Gastroesophageal sphincter (tissue), 4 donors: ENCODE measurements around the gene QPCT. TPM values are rescaled to one million over a fixed set of nuclear protein-coding genes. Genes with fewer than 3 reads are reported as not detected.

Experiments used
- ATAC-seq: fragments of 150-250 bp; one replicate; pipeline ENCODE4 v1.9.1; 2016; ENCODE audit warnings: mild to moderate bottlenecking, moderate library complexity
- H3K27ac ChIP-seq, 4 donors: fragments of 200-600 bp; sonication (generic) in 3 of 4; 1 replicate in 3 of 4; 2 replicates in 1 of 4; pipeline ENCODE4 v1.5.1; 2016 to 2019
- H3K27me3 ChIP-seq: fragments of 200-600 bp; sonication (generic); one replicate; pipeline ENCODE4 v1.5.1; 2019
- H3K36me3 ChIP-seq, 2 donors: fragments of 200-600 bp; sonication (generic); one replicate each; pipeline ENCODE4 v1.5.1; 2019; ENCODE audit warnings: control low read depth in 1 of 2
- H3K4me1 ChIP-seq, 3 donors: fragments of 200-600 bp; sonication (generic); 1 replicate in 2 of 3; 2 replicates in 1 of 3; pipeline ENCODE4 v1.5.1; 2016 to 2019; ENCODE audit warnings: control low read depth in 2 of 3
- H3K4me3 ChIP-seq, 2 donors: fragments of 200-600 bp; sonication (generic); one replicate each; pipeline ENCODE4 v1.5.1; 2019; ENCODE audit warnings: mild to moderate bottlenecking in 1 of 2, moderate library complexity in 1 of 2
- H3K9me3 ChIP-seq, 3 donors: fragments of 200-600 bp; sonication (generic); one replicate each; pipeline ENCODE4 v1.5.1; 2017 to 2019; ENCODE audit warnings: control low read depth in 2 of 3
- CTCF ChIP-seq, 4 experiments: fragments of 200-600 bp in 2 of 4; fragments of 450-650 bp in 2 of 4; sonication (generic) in 1 of 4; IDR thresholded peaks; one replicate each; pipeline ENCODE4 v1.5.1; 2017 to 2019; ENCODE audit warnings: antibody characterized with exemption in 4 of 4, mild to moderate bottlenecking in 2 of 4, moderate library complexity in 2 of 4
- EP300 ChIP-seq: sonication (generic); formaldehyde crosslinking; IDR thresholded peaks from one replicate; pipeline ENCODE4 v1.6.1; 2017; ENCODE audit warnings: antibody characterized with exemption, mild to moderate bottlenecking
- POLR2A ChIP-seq, 2 donors: fragments of 450-650 bp; IDR thresholded peaks; one replicate each; pipeline ENCODE4 v1.6.1; 2017; ENCODE audit warnings: antibody characterized with exemption in 2 of 2, mild to moderate bottlenecking in 2 of 2, moderate library complexity in 1 of 2
- POLR2AphosphoS5 ChIP-seq: sonication (generic); formaldehyde crosslinking; IDR thresholded peaks from one replicate; pipeline ENCODE4 v1.6.1; 2017; ENCODE audit warnings: antibody characterized with exemption
- WGBS, 2 donors: methylation state at CpG; one replicate each; pipeline ENCODE4 v1.1.5; 2018; ENCODE audit warnings: low coverage in 1 of 2; 5-methylcytosine and 5-hydroxymethylcytosine counted together
- total RNA-seq, 4 donors: library from RNA; depleted of rRNA; stranded (reverse); fragments of >200 nt; gene quantifications; one replicate each; pipeline ENCODE4 v1.1.0, GENCODE V29; 2016

The QPCT gene
- total RNA-seq, 4 donors from 2014 or later, result 1.5 to 5.2 (median 2.6) TPM

DNA sequence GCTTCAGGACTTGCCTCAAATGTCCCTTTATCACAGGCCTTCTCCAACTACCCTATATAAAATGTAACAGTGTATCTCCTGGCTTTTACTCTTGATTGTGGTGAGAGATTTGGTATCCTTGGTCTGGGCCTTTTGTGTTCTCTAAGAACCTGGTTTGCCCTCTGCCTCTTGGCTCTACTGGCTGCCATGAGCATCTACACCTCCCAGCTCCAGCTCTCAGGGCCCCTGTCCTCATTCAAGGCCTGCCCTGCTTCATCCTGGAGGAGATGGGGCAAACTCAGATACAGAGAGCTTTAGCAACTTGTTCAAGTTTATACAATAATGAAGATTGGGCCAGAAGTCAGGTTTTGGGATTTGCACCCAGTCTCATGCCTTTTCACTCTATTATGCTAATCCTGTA, 45.0 kb downstream of the QPCT start:
- TF ChIP-seq CTCF (IDR thresholded peaks at IDR 0.05) (no peak), POLR2AphosphoS5 (no peak), EP300 (no peak), POLR2A (IDR thresholded peaks at IDR 0.05) (no peak)
- no peak for ATAC-seq
- Histone ChIP-seq H3K9me3 (no peaks in the 10 kb centered on the region), H3K36me3 (no peaks in the 10 kb centered on the region), H3K27ac (no peak overlapping the region), H3K27me3 (no peaks in the 10 kb centered on the region), H3K4me3 (no peak overlapping the region), H3K4me1 (peaks cover 0 to 6% (median 0%) of the 10 kb centered on the region in 3 donors)

DNA sequence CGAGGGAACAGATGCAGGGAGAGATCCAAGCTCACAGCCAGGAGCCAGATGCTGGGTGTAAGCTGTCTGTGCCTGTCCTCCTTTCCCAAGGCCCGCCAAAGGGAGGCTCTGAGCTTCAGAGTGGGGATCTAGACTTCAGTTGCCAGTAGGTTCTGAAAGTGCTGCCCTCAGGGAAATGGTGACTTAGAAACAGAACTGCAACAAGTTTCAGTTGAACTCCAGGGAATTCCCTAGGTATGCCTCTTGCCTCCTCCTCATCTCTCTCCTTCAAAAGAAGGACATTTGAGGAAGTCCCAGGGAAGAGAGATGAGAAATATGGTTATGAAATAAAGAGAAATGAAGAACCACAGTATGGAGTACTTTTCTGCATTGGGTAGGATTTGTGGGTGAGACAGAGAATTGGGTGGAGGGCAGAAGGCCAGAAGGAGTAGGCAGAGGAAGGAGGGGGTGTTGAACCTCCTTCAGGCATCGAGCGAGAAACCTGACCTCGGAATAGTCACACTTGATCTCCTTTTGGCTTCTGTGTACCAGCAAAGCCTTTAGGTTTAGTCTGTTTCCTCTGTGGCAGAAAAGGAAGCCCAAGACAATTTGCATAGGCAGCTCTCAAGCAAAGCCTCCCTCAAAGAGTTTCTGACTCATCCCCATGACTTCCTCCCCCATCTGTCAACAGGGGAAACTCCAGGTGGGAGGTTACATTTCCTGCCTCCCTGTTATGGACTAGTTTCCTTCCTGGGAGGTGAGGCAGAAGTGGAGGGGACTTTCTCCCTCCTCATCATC, 45.7 kb downstream of the QPCT start:
- WGBS, 2 donors, result 20 to 70% methylated on average over 1 to 5 of the region's 5 CpGs
- H3K4me3 ChIP-seq, result no peak overlapping the region
- ATAC-seq, result no peak
- H3K36me3 ChIP-seq, result no peaks in the 10 kb centered on the region
- no peak for TF ChIP-seq CTCF (IDR thresholded peaks at IDR 0.05)
- TF ChIP-seq POLR2A (IDR thresholded peaks at IDR 0.05), result no peak
- no peak for TF ChIP-seq EP300
- TF ChIP-seq POLR2AphosphoS5, result no peak
- H3K27me3 ChIP-seq, result no peaks in the 10 kb centered on the region
- H3K27ac ChIP-seq, result no peak overlapping the region
- peaks cover 0 to 6% (median 0%) of the 10 kb centered on the region in 3 donors for H3K4me1 ChIP-seq
- H3K9me3 ChIP-seq, result no peaks in the 10 kb centered on the region

DNA sequence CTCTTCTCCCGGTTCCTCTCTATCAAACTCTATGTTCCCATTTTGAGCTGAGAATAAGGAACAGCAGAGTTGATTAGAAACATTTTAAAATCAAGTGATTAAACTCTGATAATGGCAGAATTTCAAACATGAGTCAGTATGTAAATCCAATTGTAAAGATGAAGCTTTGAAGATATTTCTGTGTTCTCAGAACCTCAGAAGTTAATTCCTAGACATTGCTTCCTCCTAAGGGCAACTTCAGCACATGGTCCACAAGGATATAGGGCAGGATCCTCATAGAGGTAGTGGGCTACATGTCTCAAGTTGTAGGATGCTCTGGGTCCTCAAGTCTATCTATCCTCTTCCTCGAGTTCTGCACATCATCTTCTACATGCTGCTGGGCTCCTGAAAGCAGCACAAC, 46.3 kb downstream of the QPCT start:
- no peaks in the 10 kb centered on the region for H3K27me3 ChIP-seq
- no peak overlapping the region for H3K4me3 ChIP-seq
- no peaks in the 10 kb centered on the region for H3K36me3 ChIP-seq
- no peak for ATAC-seq
- H3K27ac ChIP-seq, result no peak overlapping the region
- WGBS, 2 donors, result 63 to 76% methylated on average over 2 of the region's 2 CpGs
- H3K9me3 ChIP-seq, result no peaks in the 10 kb centered on the region
- peaks cover 0 to 9% (median 0%) of the 10 kb centered on the region in 3 donors for H3K4me1 ChIP-seq
- no peak for TF ChIP-seq POLR2AphosphoS5
- TF ChIP-seq CTCF (IDR thresholded peaks at IDR 0.05), result no peak
- TF ChIP-seq EP300, result no peak
- no peak for TF ChIP-seq POLR2A (IDR thresholded peaks at IDR 0.05)

- H3K36me3 ChIP-seq, result no peaks in the 10 kb centered on the region
- H3K4me3 ChIP-seq, result no peak overlapping the region
- no peaks in the 10 kb centered on the region for H3K9me3 ChIP-seq
- ATAC-seq, result no peak
- 98 to 100% methylated on average over 3 to 4 of the region's 8 CpGs for WGBS, 2 donors
- TF ChIP-seq POLR2AphosphoS5 (no peak), EP300 (no peak), CTCF (IDR thresholded peaks at IDR 0.05) (no peak), POLR2A (IDR thresholded peaks at IDR 0.05) (no peak)
- peaks cover 0 to 15% (median 0%) of the 10 kb centered on the region in 3 donors for H3K4me1 ChIP-seq
- H3K27ac ChIP-seq, result no peak overlapping the region
- no peaks in the 10 kb centered on the region for H3K27me3 ChIP-seq
Measured at GRCh38 chr2:37391711-37392110, 47.3 kb downstream of the QPCT start.

- WGBS, 2 donors, result 81 to 94% methylated on average over 2 of the region's 2 CpGs
- Histone ChIP-seq H3K4me3 (no peak overlapping the region), H3K36me3 (no peaks in the 10 kb centered on the region), H3K9me3 (no peaks in the 10 kb centered on the region), H3K4me1 (peaks cover 0 to 15% (median 0%) of the 10 kb centered on the region in 3 donors), H3K27me3 (no peaks in the 10 kb centered on the region), H3K27ac (no peak overlapping the region)
- ATAC-seq, result no peak
- no peak for TF ChIP-seq POLR2A (IDR thresholded peaks at IDR 0.05)
- TF ChIP-seq POLR2AphosphoS5, result no peak
- TF ChIP-seq CTCF (IDR thresholded peaks at IDR 0.05), result no peak
- no peak for TF ChIP-seq EP300
Measured at GRCh38 chr2:37392428-37392827, 48.0 kb downstream of the QPCT start.
